ENCODE results near the gene GALNT2. TPM values are rescaled to one million over a fixed set of nuclear protein-coding genes. Genes with fewer than 3 reads are reported as not detected.

The GALNT2 gene
- polyA plus RNA-seq, 3 donors: 19.6 to 25.6 (median 23.4) TPM

- H3K27me3 ChIP-seq (ENCODE audit: control insufficient read depth in 2 of 2, insufficient read depth in 2 of 2, low read length in 2 of 2): no peaks in the 10 kb centered on the region
- no peak for TF ChIP-seq CTCF (IDR thresholded peaks at IDR 0.05)
- 52% methylated on average over 3 of the region's 3 CpGs for WGBS (ENCODE audit: insufficient coverage)
- H3K4me1 ChIP-seq (ENCODE audit: control insufficient read depth in 1 of 2, insufficient read depth in 2 of 2, low read length in 2 of 2): peaks cover 19 to 20% of the 10 kb centered on the region in 2 donors
- no peak overlapping the region for H3K4me2 ChIP-seq (replicated peaks; ENCODE audit: extremely low read depth, low read length, poor library complexity, severe bottlenecking)
- H3K4me3 ChIP-seq (replicated peaks in 1 of 3; ENCODE audit: low read depth in 2 of 3, low read length in 3 of 3): no peak overlapping the region
- no peak for DNase-seq
- peaks cover under 1% of the 10 kb centered on the region for H4K20me1 ChIP-seq (ENCODE audit: insufficient read depth, low read length)
- H2AFZ ChIP-seq (ENCODE audit: insufficient read depth, low read depth, low read length, poor library complexity, severe bottlenecking): no peak overlapping the region
- peaks cover 32% of the 10 kb centered on the region for H3K79me2 ChIP-seq (ENCODE audit: insufficient read depth, low read length)
- Mint-ChIP-seq H3K9me3 (peaks cover 0 to 3% (median 0%) of the 10 kb centered on the region in 7 donors), H3K4me3 (no peak overlapping the region), H3K4me1 (peaks cover 22% of the 10 kb centered on the region), H3K27me3 (ENCODE audit: low read depth in 3 of 3) (peaks cover 0 to 5% (median 1%) of the 10 kb centered on the region in 3 donors), H3K27ac (peak overlapping the region in 3 of 7 donors; percentile 9 to 76 (median 31)), H3K36me3 (peaks cover 29 to 36% of the 10 kb centered on the region in 2 donors)
- H3K9me3 ChIP-seq (replicated peaks in 1 of 2; ENCODE audit: control insufficient read depth in 1 of 2, insufficient read depth in 1 of 2, low read length in 2 of 2): no peaks in the 10 kb centered on the region
- no peak overlapping the region for H3K27ac ChIP-seq (ENCODE audit: low read depth in 1 of 2, low read length in 2 of 2)
- intact Hi-C loops (cut with micrococcal nuclease): no loop called here
- no peak overlapping the region for H3K9ac ChIP-seq (ENCODE audit: insufficient read depth, low read length, poor library complexity, severe bottlenecking)
- H3K36me3 ChIP-seq (replicated peaks in 1 of 2; ENCODE audit: control insufficient read depth in 1 of 2, insufficient read depth in 2 of 2, low read length in 2 of 2): peaks cover 0 to 23% of the 10 kb centered on the region in 2 donors
Measured at GRCh38 chr1:230195199-230195598, 128.2 kb downstream of the GALNT2 start.

GRCh38 chr1:230196077-230196476 is 129.0 kb downstream of the GALNT2 start:
- intact Hi-C loops (cut with micrococcal nuclease): no loop called here
- no peak overlapping the region for H3K9ac ChIP-seq (ENCODE audit: insufficient read depth, low read length, poor library complexity, severe bottlenecking)
- Mint-ChIP-seq H3K9me3 (peaks cover 0 to 3% (median 0%) of the 10 kb centered on the region in 7 donors), H3K4me3 (no peak overlapping the region), H3K27me3 (ENCODE audit: low read depth in 3 of 3) (peaks cover 0 to 5% (median 1%) of the 10 kb centered on the region in 3 donors), H3K27ac (peak overlapping the region in 1 of 7 donors; percentile 61), H3K4me1 (peaks cover 13% of the 10 kb centered on the region), H3K36me3 (peaks cover 34 to 39% of the 10 kb centered on the region in 2 donors)
- H3K27me3 ChIP-seq (ENCODE audit: control insufficient read depth in 2 of 2, insufficient read depth in 2 of 2, low read length in 2 of 2): no peaks in the 10 kb centered on the region
- H3K9me3 ChIP-seq (replicated peaks in 1 of 2; ENCODE audit: control insufficient read depth in 1 of 2, insufficient read depth in 1 of 2, low read length in 2 of 2): no peaks in the 10 kb centered on the region
- no peak overlapping the region for H3K27ac ChIP-seq (ENCODE audit: low read depth in 1 of 2, low read length in 2 of 2)
- H3K4me1 ChIP-seq (ENCODE audit: control insufficient read depth in 1 of 2, insufficient read depth in 2 of 2, low read length in 2 of 2): peaks cover 10 to 11% of the 10 kb centered on the region in 2 donors
- no peak for TF ChIP-seq CTCF (IDR thresholded peaks at IDR 0.05)
- H4K20me1 ChIP-seq (ENCODE audit: insufficient read depth, low read length): peaks cover 6% of the 10 kb centered on the region
- no peak overlapping the region for H3K4me2 ChIP-seq (replicated peaks; ENCODE audit: extremely low read depth, low read length, poor library complexity, severe bottlenecking)
- H3K4me3 ChIP-seq (replicated peaks in 1 of 3; ENCODE audit: low read depth in 2 of 3, low read length in 3 of 3): no peak overlapping the region
- H3K36me3 ChIP-seq (replicated peaks in 1 of 2; ENCODE audit: control insufficient read depth in 1 of 2, insufficient read depth in 2 of 2, low read length in 2 of 2): peaks cover 0 to 31% of the 10 kb centered on the region in 2 donors
- 100% methylated on average over 1 of the region's 5 CpGs for WGBS (ENCODE audit: insufficient coverage)
- H3K79me2 ChIP-seq (ENCODE audit: insufficient read depth, low read length): peaks cover 33% of the 10 kb centered on the region
- DNase-seq: no peak
- no peak overlapping the region for H2AFZ ChIP-seq (ENCODE audit: insufficient read depth, low read depth, low read length, poor library complexity, severe bottlenecking)

All from CD14-positive monocyte (primary cell).